OCI-LY1 (cell line): Measurements from ENCODE around the gene FAM240A.

ENCODE experiments used
- EZH2 ChIP-seq: fragments of 200-600 bp; sonication (generic), shearing (Covaris generic); IDR thresholded peaks from 2 replicates; pipeline ENCODE4 v1.8.0; 2017; ENCODE audit warnings: borderline replicate concordance, mixed run types, mild to moderate bottlenecking, antibody characterized with exemption, low read length, moderate library complexity, mixed read lengths
- TF ChIP-seq, protein P1 (sequence below): fragments of 200-600 bp; sonication (generic), shearing (Covaris generic); IDR thresholded peaks from 2 replicates; pipeline ENCODE4 v1.5.1; 2017; ENCODE audit warnings: mild to moderate bottlenecking, antibody characterized with exemption, low read length, moderate library complexity, mixed read lengths

DNA sequence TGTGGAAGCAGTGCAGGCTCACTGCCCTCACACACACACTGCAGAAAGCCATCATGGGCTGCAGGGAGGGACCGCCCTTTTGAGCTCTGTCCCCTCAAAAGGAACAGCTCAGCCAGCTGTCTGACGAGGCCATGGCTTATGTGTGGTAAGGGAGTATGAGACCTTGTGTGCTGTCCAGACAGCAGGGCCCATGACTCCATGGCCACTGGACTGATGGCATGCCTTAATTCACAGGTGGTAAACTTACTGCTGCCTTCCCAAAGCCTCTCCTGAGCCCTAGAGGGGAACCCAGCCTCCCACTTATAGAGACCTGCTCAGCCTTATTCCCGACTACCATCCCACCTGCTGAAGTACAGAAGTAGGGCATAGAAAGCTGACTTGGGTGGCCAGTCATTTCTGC is 5.6 kb downstream of the FAM240A start:
- TF ChIP-seq, protein P1, sequence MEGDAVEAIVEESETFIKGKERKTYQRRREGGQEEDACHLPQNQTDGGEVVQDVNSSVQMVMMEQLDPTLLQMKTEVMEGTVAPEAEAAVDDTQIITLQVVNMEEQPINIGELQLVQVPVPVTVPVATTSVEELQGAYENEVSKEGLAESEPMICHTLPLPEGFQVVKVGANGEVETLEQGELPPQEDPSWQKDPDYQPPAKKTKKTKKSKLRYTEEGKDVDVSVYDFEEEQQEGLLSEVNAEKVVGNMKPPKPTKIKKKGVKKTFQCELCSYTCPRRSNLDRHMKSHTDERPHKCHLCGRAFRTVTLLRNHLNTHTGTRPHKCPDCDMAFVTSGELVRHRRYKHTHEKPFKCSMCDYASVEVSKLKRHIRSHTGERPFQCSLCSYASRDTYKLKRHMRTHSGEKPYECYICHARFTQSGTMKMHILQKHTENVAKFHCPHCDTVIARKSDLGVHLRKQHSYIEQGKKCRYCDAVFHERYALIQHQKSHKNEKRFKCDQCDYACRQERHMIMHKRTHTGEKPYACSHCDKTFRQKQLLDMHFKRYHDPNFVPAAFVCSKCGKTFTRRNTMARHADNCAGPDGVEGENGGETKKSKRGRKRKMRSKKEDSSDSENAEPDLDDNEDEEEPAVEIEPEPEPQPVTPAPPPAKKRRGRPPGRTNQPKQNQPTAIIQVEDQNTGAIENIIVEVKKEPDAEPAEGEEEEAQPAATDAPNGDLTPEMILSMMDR, result no peak
- no peak for TF ChIP-seq EZH2
